Measurements from ENCODE around the gene PRKCZ. TPM values are rescaled to one million over a fixed set of nuclear protein-coding genes. Genes with fewer than 3 reads are reported as not detected.

Gene PRKCZ
- polyA plus RNA-seq, 5 donors: 34.6 to 48.9 (median 39.6) TPM

DNA sequence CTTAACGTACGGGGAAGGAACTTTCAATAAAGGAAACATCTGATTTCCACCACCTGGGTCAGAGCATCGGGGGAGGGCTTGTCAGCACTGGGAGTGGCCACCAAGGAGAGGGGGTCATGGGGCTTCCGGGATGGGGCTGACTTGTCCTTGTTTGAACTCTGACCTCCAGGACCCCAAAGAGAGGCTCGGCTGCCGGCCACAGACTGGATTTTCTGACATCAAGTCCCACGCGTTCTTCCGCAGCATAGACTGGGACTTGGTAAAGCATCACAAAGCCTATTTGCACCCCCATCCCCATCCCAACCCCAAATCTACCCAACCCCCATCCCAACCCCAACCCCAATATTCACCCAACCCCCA, 124.8 kb downstream of the PRKCZ start:
- DNase-seq: no peak

DNA sequence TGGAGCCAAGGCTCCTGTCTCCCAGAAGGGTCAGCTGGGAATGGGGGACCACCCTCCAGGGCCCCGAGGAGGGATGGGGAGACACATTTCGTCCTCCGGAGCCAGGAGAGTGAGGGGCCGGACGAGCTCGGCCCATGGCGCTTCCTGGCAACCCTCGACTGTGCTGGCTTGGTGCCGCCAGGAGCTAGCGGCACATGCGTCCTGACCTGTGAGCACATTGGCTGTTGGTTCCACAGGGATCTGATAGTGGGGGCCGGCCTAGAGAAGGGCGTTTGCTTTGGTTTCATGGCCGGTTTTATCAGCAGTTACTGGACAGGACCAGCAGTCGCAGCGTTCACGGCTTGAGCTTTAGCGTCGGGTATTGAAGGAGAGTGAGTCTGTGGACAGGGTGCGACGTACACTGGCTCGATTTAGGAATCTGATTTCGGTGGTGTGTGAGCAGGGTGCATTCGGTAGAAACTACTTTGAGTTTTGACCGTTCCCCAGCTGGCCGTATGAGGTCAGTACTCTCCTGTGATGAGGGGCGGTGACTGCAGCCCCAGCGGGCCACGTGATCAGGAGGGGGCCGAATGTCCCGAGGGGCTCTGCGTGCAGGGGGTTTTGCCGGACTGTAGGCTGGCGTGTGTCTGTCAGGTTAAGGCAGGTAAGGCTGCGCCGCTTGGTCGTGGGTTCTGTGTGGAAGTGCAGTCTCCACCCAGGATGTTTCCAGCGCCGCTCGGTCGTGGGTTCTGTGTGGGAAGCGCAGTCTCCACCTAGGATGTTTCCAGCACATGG, 125.7 kb downstream of the PRKCZ start:
- DNase-seq: no peak

DNA sequence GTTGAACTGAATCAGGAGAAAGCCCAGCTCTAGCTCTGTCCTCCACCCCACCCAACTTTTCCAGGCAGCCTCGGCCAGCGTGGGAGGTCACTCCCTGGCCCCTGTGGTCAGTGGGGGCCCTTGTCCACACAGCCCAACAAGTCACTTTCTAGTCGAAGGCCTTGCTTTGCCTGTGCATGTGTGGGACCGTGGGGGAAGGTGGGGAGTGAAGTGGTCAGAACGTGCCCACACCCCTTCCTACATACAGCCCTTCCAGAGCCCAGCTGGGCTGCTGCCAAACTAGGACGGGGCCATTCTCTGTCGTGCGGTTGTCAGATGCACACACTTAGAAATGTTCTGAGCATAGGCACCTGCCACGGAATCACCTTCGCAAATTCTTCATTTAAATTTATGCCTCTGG, 126.4 kb downstream of the PRKCZ start:
- no peak for DNase-seq

DNA sequence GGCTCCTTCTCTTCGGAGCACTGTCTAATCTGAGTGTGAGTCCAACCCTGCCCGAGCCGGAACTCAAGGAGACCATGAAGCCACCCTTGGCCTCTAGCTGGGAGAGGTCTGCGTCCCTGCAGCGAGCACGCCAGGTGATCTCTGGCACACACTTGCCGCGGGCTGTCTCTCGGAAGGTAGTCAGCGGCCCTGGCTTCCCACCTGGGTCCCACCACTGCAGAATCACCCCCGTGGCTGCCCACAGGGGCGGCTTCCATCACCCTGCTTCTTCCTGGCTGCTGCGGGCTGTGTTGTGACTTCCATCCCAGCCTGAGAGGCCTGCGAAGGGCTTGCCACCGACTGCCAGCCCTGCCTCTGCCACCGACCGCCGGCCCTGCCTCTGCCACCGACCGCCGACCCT, 127.3 kb downstream of the PRKCZ start:
- no peak for DNase-seq

DNA sequence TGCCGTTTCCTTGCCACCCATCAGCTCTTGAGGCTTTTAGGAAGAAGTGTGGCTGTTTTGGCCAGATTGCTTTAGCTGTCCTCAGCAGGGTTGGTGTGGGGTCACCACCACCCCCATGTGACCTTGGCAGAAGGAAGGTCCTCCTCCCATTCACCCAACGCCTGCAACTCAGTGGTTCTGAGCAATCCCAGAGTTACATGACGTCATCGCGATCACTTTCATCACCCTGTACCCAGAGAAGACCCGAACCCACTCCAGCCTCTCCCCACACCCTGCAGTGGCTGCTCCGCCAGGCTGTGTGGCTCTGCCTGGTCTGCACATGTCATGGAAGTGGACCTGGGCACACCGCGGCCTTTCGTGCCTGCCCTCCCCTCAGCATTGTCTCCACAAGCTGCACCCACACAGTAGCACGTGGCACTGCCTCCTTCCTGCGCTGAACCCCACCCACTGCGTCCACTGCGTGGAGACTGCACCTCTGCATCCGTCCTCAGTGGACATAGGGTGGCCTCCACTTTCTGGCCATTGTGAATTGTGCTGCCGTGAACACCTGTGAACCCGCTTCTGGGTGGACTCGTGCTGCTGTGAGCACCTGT, 127.8 kb downstream of the PRKCZ start:
- no peak for DNase-seq

DNA sequence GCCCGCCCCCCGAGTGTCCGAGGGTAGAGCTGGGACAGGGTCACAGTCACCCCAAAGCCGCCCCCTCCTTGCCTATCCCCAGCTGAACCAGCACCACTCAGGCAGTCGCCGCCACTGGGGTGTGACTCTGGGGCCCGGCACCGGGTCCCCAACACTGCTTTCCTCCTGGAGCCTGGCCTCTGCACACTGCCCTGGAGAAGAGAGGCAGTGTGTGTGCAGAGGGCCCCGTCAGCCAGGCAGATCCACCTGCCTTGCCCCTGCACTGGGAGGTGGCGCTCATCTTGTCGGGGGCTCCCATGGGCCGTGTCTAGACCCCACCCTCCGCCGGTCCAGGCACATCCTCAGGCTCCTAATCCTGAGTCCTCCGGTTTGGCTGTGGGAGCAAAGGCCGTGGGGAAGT, 128.7 kb downstream of the PRKCZ start:
- DNase-seq: no peak

DNA sequence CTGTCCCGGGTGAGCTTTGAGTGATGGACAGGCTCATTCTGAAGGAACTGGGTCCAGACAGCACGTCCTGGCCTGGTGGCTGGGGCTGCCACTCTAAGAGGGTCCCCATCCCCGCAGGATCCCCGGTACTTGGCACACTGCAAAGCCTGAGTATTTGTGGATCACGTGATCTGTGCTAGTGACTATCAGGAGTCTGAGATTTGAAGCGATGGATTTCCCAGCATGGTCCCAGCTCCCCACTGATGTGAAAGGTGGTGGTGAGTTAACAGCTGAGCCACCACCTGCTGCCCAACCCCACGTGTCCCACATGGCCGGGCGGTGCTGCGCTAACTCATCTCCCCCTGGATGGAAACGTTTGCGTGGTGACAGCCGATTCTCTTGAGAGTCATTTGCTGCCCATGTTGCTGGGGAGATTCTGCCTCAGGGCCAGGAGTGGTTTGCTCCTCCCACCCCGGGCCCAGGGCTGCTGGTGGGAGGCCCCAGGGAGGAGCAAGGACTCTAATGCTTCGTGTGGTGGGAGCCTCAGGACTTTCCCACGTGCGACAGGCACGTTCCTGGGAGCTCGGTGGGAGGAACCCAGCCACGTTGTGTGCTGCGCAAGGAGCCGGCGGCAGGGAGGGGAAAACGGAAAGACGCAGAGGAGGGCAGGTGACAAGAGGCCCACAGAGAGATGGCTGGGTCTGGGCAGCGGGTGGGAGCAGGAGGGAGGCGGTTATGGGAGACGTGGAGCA, 129.2 kb downstream of the PRKCZ start:
- DNase-seq: no peak

DNA sequence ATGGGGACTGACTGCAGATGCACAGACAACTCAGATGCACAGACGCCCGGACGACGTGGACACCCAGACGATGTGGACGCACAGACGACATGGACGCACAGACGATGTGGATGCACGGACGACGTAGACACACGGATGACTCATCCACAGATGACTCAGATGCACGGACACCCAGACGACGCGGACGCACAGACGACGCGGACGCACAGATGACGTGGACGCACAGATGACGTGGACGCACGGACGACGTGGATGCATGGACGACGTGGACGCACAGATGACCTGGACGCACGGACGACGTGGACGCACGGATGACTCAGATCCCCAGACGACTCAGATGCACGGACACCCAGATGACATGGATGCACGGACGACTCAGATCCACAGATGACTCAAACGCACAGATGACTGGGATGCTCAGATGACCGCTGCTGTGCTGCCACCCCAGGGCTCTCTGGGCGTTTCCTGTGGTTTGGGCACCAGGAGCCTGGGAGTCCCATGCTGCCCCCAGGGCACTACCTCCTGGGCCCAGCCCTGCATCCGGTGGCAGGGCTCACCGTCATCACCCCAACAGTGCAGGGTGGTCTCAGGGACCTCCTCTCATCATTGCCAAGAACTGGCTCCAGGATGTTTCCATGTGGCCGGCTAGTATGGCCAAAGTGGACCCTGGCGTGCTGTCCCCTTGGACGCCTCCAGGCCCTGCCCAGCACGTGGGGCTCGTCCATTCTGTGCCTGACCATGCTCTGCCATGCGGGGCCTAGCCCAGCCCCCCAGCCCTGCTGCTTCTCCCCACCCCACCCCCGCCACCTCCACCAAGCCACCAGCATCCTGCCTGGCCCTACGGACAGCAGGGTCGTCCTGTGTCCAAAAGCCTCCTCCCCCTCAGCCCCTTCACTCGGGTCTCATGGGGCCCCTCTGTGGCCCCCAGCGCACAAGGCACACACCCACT, 130.4 kb downstream of the PRKCZ start:
- no peak for DNase-seq

DNA sequence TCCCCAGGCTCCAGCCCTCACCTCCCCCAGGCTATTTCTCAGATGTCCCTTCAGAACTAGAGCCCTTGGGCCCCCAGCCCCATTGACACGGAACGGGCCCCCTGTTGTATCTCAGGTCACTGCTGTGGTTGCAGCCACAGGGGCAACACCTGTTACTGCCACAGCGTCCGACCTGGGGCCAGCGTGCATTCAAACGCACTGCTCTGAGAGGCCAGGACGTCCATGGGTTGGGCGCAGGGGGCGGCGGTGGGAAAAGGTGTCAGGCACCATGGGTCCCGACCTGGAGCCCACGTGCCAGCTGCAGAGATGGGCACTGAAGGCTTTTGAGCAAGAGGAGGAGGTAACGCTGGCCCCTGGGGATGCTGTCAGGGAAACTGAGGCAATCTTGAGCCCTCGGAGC, 131.1 kb downstream of the PRKCZ start:
- DNase-seq: no peak

DNA sequence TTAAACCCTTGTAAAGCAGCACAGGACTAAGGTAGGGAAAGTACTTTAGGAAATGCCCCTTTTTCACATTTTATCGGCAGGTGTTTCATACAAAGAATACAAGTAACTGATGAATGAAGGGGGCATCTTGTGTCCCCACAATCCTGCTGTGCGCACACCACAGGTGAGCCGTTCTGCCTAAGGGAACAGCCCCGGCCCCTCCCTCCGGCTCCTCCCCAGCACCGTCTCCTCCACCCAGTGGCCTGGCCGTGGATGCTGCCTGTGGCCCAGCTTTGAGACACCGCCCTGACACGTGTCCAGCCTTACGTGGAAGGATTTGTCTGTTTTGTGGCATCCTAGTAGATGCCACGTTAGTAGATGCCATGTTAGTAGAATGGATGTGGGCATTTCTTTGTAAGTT, 131.5 kb downstream of the PRKCZ start:
- no peak for DNase-seq

DNA sequence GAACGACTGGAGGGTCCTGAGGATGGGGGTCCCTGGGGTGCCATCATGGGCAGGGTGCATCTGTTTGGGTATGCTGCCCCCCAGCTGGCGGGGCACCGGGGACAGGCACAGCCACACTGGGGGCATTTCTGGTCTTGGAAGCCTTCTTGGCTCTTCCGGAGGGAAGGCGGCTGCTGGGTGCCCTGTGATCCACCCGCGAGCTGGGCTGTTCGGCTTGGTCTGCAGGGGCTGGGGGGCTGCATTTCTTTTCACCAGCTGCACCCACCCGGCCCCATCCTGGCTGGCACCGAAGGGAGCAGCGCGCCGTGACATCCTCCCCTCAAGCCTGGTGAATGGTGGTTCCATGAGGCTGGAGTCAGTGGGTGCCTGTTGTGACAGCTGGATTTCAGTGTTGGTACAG, 132.2 kb downstream of the PRKCZ start:
- DNase-seq: no peak

DNA sequence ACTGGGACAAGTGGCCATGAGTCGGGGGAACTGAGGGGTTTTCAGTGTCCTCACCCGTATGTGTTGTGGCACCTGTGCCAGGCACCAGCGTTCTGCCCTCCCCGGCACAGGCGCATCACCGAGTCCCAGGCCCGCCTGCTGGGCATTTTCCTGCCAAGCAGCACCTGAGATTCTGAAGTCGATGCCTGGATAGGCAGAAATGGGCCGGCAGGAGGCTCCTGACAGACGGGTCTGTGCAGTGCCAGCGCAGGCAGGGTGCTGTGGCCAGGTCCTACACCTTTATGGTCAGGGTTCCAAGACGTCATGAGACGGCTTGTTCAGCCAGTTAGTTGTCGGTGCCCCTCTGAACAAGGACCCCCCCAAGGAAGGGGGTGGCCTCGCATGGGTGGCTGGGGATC, 133.7 kb downstream of the PRKCZ start:
- DNase-seq: no peak

DNA sequence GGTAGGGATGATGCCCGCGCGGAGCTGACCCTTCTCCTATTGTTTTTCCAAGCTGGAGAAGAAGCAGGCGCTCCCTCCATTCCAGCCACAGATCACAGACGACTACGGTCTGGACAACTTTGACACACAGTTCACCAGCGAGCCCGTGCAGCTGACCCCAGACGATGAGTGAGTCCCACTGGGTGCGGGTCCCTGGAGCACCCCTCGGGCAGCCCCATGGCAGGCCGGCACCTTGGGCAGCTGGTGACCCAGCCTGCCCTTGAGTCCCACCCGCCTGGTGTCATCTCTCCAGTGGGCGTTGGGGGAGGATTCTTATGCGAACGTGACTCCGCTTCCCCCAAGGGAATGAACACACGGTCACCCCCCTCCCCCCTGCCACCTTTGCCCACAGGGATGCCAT, 134.3 kb downstream of the PRKCZ start:
- DNase-seq: no peak

DNA sequence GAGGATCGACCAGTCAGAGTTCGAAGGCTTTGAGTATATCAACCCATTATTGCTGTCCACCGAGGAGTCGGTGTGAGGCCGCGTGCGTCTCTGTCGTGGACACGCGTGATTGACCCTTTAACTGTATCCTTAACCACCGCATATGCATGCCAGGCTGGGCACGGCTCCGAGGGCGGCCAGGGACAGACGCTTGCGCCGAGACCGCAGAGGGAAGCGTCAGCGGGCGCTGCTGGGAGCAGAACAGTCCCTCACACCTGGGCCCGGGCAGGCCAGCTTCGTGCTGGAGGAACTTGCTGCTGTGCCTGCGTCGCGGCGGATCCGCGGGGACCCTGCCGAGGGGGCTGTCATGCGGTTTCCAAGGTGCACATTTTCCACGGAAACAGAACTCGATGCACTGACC, 134.7 kb downstream of the PRKCZ start:
- no peak for DNase-seq

DNA sequence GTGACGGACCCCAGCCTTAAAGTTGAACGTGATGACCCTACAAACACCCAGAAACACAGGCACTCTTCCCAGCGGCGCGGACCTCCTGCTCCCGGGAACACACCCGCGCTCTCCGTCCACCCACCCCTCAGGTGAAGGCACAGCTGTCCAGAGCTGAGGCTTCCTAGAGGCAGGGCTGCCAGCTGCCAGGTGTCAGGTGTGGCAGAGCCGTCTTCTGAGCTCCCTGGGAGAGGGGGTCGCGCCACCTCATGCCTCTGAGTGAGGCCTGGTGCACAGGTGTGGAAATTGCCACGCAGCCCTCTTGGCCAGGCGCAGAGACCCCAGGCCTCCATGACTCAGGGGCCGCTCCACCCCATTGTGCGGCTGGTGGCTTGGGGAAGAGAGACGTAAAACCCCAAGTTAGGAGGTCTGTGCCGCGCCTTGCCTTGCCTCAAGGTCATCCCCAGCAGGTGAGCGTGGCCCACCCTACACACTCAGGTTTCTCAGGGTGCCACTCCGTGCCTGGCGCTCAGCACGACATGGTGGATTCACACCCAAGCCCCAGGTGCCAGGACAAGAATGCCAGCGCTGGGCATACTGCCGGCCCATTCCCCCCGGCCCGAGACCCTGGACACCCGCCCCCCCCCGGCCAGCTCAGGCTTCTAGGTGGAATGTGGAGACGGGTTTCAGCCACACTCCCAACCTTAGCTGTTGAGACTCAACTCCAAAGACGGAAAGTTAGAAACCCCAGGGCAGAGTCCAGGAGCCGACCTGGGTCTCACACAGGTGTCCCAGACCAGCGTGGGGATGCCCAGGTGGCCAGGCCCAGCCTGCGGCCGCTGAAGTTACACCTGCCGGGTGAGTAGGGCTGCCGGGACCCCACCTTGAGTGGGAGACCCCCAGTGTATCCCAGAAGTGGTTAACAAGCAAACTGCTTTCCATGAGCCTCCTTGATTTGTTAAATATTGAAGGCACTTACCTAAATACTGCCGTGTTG, 136.0 kb downstream of the PRKCZ start:
- no peak for DNase-seq

DNA sequence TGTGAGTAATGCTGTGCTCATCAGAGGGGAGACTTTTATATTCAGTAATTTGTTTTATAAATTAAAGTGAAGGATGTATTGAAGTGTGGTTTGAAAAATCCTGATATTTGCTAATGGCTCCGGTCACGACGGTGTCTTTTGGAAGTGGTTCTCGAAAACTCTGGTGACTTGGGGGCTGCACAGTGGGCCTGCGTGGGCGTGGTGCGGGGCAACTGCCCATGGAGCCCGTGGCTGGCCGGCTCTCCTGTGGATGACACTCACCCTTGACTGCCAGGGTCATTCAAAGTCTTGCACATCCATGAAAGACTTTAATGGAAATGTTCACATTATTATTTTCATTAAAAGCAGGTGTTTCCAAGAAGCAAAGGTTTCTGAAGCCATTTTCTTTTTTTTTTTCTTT, 136.7 kb downstream of the PRKCZ start:
- DNase-seq: no peak

DNA sequence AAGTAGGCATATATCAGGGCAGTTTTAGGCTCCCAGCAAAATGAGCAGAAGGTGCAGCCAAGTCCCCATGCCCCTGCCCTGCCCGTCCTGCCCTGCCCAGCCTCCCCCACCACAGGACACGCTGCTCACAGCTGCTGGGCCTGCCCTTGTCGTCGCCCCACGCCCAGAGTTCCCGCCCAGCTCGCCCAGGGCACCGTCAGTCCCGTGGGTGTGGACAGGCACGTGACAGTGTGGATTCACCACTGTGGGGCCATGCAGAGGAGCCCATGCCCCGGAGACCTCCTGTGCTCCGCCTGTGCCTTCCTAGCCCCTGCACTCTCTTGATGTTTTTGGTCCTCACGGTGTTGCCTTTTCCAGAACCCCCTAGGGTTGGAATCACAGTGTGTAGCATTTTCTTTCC, 137.4 kb downstream of the PRKCZ start:
- no peak for DNase-seq

DNA sequence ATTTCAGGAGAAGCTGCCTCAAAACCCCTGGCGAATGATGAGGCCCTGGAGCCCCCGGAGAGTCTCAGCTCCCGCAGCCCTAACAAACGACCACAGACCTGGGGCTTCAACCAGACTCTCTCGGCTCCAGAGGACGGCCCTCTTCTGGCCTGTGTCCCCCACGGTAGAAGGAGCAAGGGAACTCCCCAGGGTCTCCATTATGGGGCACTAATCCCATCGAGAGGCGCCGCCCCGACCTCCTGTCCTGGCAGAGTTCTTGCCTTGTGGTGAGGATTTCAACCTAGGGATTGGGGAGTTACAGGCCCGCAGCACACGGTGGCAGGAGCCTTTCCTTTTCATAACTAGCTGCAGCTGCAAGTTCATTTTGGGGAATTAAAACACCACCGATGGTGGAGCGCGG, 138.1 kb downstream of the PRKCZ start:
- no peak for DNase-seq

DNA sequence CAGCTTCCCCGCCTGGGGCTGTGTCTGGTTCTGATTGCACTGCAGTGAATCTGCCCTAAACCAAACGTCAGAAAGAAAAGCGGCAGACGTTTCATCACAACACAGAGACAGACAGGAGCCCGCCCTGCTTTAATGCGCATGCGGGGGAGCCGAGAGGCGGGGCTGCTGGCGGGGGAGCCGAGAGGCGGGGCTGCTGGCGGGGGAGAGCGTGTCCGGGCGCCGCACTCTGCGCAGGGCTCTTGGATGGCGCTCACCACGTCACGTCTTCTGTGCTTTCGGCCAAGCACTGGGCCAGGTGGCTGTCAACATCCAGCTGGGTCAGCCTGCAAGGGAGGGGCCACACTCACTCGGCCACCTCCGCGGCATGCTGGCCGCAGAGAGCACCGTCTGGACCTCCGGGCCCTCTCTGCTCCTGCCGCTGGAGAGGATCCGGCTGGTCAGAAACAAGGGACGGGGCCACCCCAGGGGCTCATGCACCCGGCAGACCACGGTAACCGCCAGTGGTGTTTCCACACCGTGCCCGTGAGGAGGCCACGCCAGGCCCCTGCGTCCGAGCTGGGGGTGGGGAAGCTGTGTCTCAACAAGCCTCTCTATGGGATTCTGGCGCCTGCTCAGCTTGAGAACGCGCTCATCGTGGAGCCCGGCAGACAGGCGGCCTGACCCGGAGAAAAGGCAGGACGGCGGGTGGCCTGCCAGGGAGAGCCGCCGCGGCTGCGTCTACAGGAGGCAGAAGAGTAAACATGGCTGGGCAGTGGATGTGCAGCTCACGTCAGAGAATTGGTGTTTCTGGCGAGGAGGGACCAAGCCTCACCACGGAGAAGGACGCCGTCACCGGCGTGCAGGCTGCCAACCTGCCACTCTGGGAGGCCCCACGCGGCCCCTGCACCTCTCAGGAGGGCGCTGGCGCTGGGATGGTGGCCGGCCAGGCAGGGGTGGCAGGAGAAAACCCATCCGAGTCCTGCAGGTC, 139.5 kb downstream of the PRKCZ start:
- peak; percentile 88 to 95 for DNase-seq
